Pancreas (tissue), 10 donors: ENCODE results near the gene VPS35L. TPM values are rescaled to one million over a fixed set of nuclear protein-coding genes. Genes with fewer than 3 reads are reported as not detected.
A peak's percentile ranks its signal among the peaks of the same experiment; 100 is the strongest.

Experiments used
- ATAC-seq, 4 donors: fragments of 200-7000 bp; cut with Tn5 transposase; one replicate each; pipeline versions ENCODE4 v1.8.0 to v1.9.1; 2020; ENCODE audit warnings: mild to moderate bottlenecking in 4 of 4, moderate library complexity in 4 of 4
- DNase-seq, 6 donors: peaks; one replicate each; pipeline ENCODE4 v3.0.0-alpha.2; 2020
- FAIRE-seq: peaks from 2 replicates; lab custom pipeline; 2012; peaks lifted over from hg19 to GRCh38; lab: Jason Lieb, UNC
- H3K27ac ChIP-seq, 4 donors: fragments of 200-600 bp; sonication (generic); 1 replicate in 3 of 4; 2 replicates in 1 of 4; pipeline versions ENCODE4 v1.5.0 to v1.8.0; 2020
- H3K27me3 ChIP-seq, 4 donors: fragments of 200-600 bp; one replicate each; pipeline ENCODE4 v1.8.0; 2021
- H3K36me3 ChIP-seq, 3 donors: fragments of 200-600 bp; sonication (generic) in 1 of 3; one replicate each; pipeline versions ENCODE4 v1.5.0 to v1.8.0; 2020 to 2021
- H3K4me1 ChIP-seq, 3 donors: fragments of 200-600 bp; one replicate each; pipeline ENCODE4 v1.8.0; 2021
- H3K4me3 ChIP-seq, 4 donors: fragments of 200-600 bp; sonication (generic) in 2 of 4; one replicate each; pipeline versions ENCODE4 v1.5.0 to v1.8.0; 2020 to 2021
- H3K9me3 ChIP-seq, 4 donors: fragments of 200-600 bp; one replicate each; pipeline ENCODE4 v1.8.0; 2021
- CTCF ChIP-seq, 4 donors: fragments of 200-600 bp; sonication (generic) in 3 of 4; IDR thresholded peaks; one replicate each; pipeline versions ENCODE4 v1.5.0 to v1.8.0; 2021; ENCODE audit warnings: antibody characterized with exemption in 4 of 4
- WGBS, 2 donors: extraction: QIAGEN DNeasy Blood & Tissue Kit; methylation state at CpG; one replicate each; pipeline ENCODE4 v1.1.7; 2013; 5-methylcytosine and 5-hydroxymethylcytosine counted together
- intact Hi-C, 3 donors: fragments of 100-400 bp; cut with DNase I; formaldehyde crosslinking; loops; one replicate each; pipeline versions ENCODE4 v1.11.1 to v1.14.2; 2022
- polyA plus RNA-seq, 2 donors: library from polyadenylated mRNA; stranded (reverse); fragments of 200-250 nt; gene quantifications; one replicate each; pipeline ENCODE4 v1.2.3, GENCODE V29; 2013
- total RNA-seq, 6 donors: library from RNA; stranded (reverse); fragmentation: NEBNext Ultra II Directional in 4 of 6; extraction: Animal tissue kit (Norgen Biotek cat#: 25700) in 4 of 6; gene quantifications; one replicate each; pipeline versions ENCODE4 v1.2.1 to v1.2.4, GENCODE V29; 2021 to 2023
- donor health status: healthy with polysubstance abuse.
- donor health status: DM: no; HTN: no; CAD: no; lungs with moderate emphysema.
- donor health status: DM: no; HTN: no; CAD: no.
- donor health status: control.
- donor health status: control.
- donor health status: Bipolar disorder and iron deficiency.
- donor health status: DM: yes; HTN: yes; CAD: no.
- donor health status: DM: no; HTN: no; CAD: no.
- donor health status: DM: no; HTN: no; CAD: no.
- donor health status: DM: yes; HTN: yes; CAD: no.

The VPS35L gene
- total and polyA plus RNA-seq, 8 donors = 15.2 to 35.3 (median 22.3) TPM

GRCh38 chr16:19703172-19703889, 147.8 kb downstream of the VPS35L start:
- DNase-seq = no peak
- H3K36me3 ChIP-seq = peaks cover 0 to 16% (median 6%) of the 10 kb centered on the region in 3 donors
- no peaks in the 10 kb centered on the region for H3K9me3 ChIP-seq
- no peak overlapping the region for H3K4me3 ChIP-seq
- no peak for ATAC-seq
- no peak for FAIRE-seq
- intact Hi-C loops = no loop called here
- TF ChIP-seq CTCF (IDR thresholded peaks at IDR 0.05) = no peak
- peaks cover 0 to 17% (median 7%) of the 10 kb centered on the region in 3 donors for H3K4me1 ChIP-seq
- H3K27me3 ChIP-seq = no peaks in the 10 kb centered on the region
- WGBS, 2 donors = 94 to 96% methylated on average over 6 of the region's 6 CpGs
- no peak overlapping the region for H3K27ac ChIP-seq

- FAIRE-seq (no peak), DNase-seq (peak in 1 of 6 donors; percentile 34), ATAC-seq (peak in 3 of 4 donors; percentile 30 to 68 (median 44))
- Histone ChIP-seq H3K27ac (peak overlapping the region in 2 of 4 donors; percentile 28 to 32), H3K4me3 (no peak overlapping the region), H3K36me3 (peaks cover 0 to 23% (median 6%) of the 10 kb centered on the region in 3 donors), H3K4me1 (peaks cover 0 to 15% (median 7%) of the 10 kb centered on the region in 3 donors), H3K9me3 (no peaks in the 10 kb centered on the region), H3K27me3 (no peaks in the 10 kb centered on the region)
- TF ChIP-seq CTCF (IDR thresholded peaks at IDR 0.05) = no peak
- 64 to 68% methylated on average over 18 of the region's 18 CpGs for WGBS, 2 donors
- intact Hi-C loops = no loop called here
Observed at GRCh38 chr16:19704321-19705145, 149.0 kb downstream of the VPS35L start.

- ATAC-seq = no peak
- intact Hi-C loops = no loop called here
- FAIRE-seq = no peak
- 97 to 98% methylated on average over 8 of the region's 8 CpGs for WGBS, 2 donors
- DNase-seq = no peak
- Histone ChIP-seq H3K27ac (peak overlapping the region in 2 of 4 donors; percentile 28 to 32), H3K4me1 (peaks cover 0 to 9% (median 5%) of the 10 kb centered on the region in 3 donors), H3K27me3 (no peaks in the 10 kb centered on the region), H3K4me3 (no peak overlapping the region), H3K9me3 (no peaks in the 10 kb centered on the region), H3K36me3 (peaks cover 0 to 23% (median 6%) of the 10 kb centered on the region in 3 donors)
- no peak for TF ChIP-seq CTCF (IDR thresholded peaks at IDR 0.05)
Observed at GRCh38 chr16:19705146-19705501, 149.6 kb downstream of the VPS35L start.

- ATAC-seq (no peak), DNase-seq (no peak), FAIRE-seq (no peak)
- Histone ChIP-seq H3K36me3 (peaks cover 0 to 23% (median 6%) of the 10 kb centered on the region in 3 donors), H3K27me3 (no peaks in the 10 kb centered on the region), H3K9me3 (no peaks in the 10 kb centered on the region), H3K4me1 (peaks cover 0 to 2% (median 0%) of the 10 kb centered on the region in 3 donors), H3K27ac (no peak overlapping the region), H3K4me3 (no peak overlapping the region)
- no peak for TF ChIP-seq CTCF (IDR thresholded peaks at IDR 0.05)
- intact Hi-C loops = no loop called here
- 86 to 87% methylated on average over 5 of the region's 5 CpGs for WGBS, 2 donors
Observed at GRCh38 chr16:19705843-19706242, 150.3 kb downstream of the VPS35L start.
